ENCODE results near the gene TP53BP2.
A peak's percentile ranks its signal among the peaks of the same experiment; 100 is the strongest.
"Not testable (repeated sequence)": the region's sequence is repeated elsewhere in the genome, so short reads cannot be mapped to it uniquely, and the experiment has no call there.

Gene TP53BP2

DNA sequence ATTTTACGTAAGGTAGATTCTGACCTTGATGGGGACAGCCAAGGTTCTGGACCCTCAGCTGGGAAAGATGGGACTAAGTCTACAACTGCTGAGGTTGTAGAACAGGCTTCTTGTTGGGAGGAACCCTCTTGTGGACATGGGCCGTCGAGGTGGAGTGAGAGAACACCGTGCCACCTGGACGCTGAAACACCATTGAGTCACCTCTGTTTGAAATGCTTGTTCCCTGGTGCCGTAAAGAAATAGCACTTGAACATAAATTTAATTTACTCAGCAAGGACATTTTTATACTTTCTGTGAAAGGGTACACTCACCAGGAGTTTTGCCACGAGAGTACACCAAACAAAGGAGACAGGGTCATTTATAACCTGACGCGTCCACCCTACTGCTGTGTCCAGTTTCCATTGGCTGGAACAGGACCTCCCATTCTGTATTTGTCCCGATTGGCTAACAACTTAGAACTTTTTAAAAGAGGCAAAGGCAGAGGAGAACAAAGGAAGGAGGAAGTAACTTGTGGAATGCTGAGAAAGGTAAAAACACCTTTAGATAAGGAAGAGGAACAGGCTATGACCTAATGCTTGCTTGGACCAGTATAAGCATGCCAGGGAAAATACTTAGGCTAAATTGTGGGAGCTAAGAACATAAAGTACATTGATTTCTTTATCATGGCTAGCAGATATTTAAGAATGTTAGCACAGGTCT, 105.6 kb downstream of the TP53BP2 start:
- not testable (repeated sequence) for DNase-seq

DNA sequence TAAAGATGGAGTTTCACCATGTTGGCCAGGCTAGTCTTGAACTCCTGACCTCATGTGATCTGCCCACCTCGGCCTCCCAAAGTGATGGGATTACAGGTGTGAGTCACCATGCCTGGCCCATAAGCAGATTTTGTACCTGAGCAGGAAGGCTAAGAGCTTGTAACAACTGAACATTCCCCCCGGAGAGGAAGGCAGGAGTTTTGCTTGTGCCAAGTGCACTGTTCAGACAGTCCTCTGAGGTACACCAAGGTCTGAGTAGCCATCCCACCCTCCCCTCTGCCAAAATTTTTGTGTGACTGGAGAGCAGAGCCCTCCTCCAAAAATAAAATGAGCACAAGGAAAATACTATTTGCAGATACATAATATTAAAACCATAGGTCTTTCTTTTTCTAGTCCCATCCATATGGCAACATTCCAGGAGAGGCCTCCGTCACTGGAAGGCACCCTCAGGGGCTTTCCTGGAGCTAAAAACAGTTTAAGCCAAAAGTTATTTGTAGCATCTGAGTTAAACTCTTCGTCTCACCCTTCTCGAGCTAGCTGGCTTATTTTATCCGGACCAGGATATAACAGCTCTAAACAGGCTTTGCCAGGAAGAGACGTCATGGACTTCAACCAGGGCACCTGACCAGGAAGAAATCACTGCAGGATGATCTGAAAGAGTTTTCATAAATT, 106.2 kb downstream of the TP53BP2 start:
- no peak for DNase-seq

DNA sequence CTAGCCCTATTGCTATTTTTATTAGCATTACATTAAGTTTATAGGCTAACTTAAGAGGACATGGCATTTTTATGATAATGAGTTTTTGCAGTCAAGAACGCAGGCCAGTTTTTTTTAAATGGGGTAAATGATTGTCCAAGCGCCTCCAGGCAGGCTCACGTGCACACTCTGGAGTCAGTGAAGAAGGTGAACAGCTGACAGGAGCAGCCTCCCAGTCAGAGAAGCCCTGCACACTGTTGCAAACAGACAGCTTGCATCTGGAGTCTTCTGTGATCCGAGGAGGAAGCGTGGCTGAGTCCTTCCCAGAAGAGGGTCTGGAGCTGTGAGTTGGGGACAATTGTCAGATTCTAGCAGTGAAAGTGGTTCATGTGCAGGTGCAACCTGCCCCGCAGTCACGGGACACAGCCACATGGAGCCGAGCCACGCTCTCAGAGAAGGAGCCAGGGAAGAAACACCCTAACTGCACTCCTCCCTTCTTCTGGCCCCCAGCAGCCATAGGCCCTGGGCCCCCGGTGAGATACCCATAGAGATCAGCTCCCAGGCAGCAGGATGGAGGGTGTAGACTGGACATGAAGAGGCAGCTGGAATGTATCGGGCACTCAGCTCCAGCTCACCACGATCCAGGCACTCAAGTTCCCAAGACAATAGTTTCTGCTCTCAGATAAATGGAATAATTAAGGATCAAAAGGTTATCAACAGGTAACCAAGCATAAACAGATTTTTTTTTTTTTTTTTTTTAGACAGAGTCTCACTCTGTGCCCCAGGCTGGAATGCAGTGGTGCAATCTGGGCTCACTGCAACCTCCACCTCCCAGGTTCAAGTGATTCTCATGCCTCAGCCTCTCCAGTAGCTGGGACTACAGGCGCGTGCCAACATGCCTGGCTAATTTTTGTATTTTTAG, 107.0 kb downstream of the TP53BP2 start:
- DNase-seq: no peak

DNA sequence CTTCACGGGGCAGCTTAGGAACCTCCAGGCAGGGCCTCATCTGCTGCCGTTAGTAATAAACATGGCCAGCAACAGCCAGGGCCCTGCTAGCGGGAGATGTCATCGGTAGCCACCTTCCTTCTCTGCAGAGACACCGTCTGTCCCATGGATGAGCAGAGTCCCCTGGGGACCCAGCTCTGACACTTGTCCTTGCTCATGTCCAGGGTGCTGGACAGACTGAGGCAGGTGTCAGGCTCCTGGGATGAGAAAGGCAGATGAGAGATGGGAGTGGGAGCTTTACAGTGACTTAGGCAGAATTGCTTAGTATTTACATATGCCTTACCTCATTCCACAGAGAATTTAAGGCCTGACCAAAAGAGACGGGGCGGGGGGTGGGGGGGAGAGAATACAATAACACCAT, 108.4 kb downstream of the TP53BP2 start:
- no peak for DNase-seq

DNA sequence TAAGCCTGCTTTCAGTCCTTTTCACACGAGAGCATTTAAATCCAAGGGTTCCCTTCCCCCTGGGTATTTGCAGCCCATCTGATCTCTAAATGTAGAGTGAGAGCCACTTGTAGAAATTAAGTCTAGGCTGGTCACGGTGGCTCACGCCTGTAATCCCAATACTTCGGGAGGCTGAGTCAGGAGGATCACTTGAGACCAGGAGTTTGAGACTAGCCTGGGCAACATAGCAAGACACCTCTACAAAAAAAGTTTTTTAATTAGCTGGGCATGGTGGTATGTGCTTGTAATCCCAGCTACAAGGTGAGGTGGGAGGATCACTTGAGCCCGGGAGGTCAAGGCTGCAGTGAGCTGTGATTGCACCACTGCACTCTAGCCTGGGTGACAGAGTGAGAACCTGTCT, 109.1 kb downstream of the TP53BP2 start:
- DNase-seq: not testable (repeated sequence)

DNA sequence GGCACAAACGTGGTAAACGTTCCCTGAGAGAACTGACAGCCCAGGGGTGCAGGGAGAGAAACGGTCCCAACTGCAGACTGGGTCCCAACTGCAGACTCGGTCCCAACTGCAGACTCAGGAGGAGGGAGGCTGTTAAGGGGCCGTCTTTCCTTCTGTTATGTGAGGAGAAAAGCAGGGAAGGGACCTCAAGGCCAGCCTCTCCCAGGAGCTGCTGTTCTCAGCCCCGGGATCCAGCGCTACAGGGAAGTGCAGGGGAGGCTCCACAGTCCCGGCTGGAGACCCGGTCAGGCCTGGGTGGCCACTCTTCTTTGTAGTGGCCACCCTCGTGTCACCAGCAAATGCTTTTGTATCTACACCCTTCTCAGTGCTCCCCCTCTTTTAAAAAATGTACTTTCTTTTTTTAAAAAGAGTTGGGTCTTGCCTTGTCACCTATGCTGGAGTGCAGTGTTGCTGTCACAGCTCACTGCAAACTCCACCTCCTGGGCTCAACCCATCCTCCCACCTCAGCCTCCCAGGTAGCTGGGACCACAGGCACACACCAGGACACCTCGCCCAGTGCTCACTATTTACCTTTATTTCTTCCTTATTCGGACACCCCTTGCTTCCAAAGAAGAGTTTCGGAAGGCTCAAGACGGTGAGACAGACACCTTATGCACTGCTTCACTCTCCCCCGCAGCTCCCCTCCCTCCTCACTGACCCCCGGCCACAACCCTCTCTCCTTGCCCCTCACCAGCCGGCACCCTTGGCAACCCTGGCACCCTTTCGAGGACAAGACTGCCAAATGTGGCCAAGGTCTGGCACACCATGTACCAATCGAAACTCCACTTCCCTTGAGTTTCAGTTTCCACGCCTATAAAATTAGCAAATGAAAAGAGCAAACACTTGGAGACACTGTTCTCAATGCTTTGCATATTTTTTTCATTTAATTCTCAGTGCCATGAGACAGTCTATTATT, 111.6 kb downstream of the TP53BP2 start:
- no peak for DNase-seq

DNA sequence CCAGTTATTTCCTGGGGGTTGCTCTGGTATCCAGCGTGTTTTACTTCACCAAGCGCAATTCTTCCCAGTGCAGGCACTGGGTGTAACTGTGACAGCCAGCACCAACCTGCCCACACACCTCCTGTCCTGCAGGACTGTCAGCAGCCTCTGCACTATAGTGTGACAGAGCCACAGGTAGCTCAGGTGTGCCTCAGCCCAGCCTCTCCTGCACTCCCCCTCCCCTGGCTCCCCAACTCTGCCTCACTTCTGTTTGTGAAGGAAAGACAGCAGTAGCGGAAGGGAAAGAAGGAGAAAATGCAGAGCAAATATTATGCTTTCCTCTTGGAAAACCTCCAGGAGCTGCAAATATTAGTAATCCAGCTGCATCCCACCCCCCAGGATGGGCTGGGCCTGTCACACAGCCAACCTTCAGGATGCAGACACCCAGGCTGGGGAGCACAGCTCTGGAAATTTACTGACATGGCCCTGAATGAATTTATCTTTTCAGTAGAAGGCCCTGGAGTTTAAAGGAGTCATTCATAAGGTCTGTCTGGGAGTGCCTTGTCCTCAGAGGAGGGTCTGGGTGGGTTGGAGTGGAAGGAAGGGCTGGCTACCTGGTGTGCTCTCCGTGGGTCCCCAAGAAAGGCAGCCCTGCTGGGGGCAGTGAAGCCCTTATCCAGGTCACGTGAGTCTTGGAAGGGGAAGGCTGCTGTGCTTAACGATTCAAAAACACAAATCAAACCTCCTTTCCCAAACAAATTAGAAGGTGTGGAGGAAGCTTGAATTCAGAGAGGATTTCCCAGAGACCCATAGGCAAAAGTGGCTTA, 112.6 kb downstream of the TP53BP2 start:
- peak; percentile 12 to 41 for DNase-seq

DNA sequence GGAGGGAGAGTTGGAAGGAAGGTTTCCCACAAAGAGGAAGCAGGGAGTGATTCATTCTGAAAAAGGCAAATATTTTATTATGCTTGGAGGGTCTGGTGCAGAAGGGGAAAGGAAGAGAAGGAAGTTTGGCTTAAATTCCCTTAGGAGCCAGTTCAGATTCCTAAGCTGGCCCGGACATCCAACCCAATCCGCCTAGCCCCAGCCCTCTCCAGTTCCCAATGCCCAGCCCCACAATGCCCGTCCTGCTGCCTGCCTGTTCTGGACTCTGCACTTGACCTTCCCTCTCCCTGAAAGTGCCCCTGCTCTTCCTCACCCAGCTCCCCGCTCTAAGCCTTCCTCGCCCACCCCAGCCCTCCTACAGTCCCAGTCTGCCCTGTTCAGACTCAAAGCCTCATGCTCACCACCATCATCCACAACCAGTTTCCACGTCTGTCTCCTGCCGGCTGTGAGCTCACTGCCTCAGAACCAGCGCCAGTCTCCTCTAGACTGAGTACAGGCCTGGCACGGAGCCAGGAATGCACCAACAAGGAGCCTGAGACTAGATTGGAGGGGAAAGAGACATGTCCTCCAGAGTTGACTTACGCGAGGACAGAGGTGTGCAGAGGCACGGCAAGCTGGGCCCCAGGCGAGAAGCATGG, 114.5 kb downstream of the TP53BP2 start:
- DNase-seq: peak in 1 of 2 experiments; percentile 36

DNA sequence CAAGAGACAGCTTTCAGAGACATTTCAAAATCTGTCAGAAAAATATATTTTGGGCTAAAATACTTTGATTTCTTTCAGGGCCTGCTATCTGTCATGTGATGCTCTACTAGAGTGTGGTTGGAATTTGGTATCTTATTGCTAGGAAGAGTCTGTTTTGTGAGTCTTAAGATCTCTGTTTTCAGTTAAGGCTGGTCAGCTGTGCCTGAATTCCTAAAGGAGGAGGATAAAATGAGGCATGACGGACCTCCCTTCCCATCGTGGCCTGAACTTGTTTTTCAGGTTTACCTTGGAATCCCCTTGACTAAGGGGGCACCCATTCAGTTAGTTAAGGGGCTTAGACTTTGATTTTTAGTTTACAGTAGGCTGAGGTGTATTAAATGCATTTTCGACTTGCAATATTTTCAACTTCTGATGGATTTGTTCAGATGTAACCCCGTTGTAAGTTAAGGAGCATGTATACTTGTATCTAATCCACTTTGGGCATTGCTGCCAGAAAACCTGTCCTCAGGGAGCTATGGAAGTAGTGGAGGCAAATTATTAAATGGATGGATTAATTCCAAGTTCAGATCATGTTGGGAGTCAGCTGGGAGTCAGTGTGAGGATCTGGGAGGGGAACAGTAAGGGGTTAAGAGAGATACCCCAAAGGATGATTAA, 115.1 kb downstream of the TP53BP2 start:
- DNase-seq: no peak

DNA sequence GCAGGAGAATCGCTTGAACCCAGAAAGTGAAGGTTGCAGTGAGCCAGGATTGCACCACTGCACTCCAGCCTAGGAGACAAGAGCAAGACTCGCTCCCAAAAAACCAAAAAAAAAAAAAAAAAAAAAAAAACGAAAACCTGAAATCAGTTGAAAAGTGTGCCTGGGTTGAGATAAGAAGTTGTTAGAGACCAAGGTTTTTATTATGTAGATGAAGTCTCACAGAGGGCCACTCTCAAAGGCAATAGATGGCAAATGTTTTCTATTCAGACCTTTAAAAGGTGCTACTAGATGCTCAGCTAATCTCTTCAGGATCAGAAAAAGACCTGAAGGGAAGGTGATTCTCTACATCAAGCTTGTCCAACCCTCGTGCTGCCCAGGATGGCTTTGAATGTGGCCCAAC, 115.8 kb downstream of the TP53BP2 start:
- no peak for DNase-seq

Data from NCI-H446 (cell line).